PC-9 (cell line): ENCODE measurements around the gene HOXB3.

Source experiments
- CTCF ChIP-seq: fragments of 200-600 bp; sonication (generic); conservative IDR thresholded peaks from 2 replicates; pipeline ENCODE4 v1.6.1; 2017; ENCODE audit warnings: mixed run types, antibody characterized with exemption, mild to moderate bottlenecking, moderate library complexity
- EZH2 ChIP-seq: fragments of 200-600 bp; sonication (generic); IDR thresholded peaks from 2 replicates; pipeline ENCODE4 v1.8.0; 2017; ENCODE audit warnings: antibody characterized with exemption, low read depth

DNA sequence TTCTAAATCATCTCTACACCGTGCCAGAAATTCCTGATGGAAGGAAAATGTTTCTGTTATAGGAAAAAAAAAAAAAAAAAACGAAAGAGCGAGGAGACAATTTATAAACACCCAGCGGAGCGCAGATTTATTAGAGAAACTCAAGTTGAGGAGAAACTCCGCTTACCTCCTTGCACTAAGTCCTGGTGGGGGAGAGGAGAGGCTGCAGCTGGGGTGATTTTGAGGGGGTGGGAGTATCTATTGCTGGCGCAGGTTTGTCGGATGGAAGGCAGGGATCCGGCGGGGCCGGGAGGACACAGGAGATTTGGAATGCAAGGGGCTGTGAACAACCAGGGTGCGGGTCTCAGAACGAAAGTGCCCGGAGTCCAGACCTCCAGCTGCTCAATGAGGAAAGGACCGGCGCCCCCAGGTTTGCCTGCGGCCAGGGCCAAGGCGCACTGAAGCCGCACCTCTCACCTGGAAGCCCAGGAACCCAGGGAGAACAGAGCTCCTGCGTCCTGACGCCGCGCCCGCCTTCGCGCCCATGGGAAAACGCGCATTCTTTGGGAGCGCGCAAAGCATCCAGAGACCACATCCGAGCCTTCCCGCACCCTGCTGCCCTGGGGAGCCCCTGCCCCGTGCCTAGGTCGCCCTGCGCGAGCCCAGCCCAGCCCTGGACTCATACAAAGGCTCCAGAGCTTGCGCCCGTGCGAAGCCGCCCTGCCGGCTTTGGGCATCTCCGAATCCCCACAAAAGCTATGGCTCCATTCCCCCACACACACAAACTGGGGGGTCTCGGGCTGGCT is 27.6 kb upstream of the HOXB3 start:
- TF ChIP-seq CTCF (no peak), EZH2 (no peak)
